ENCODE measurements around the gene CFAP52. TPM values are rescaled to one million over a fixed set of nuclear protein-coding genes. Genes with fewer than 3 reads are reported as not detected.
A peak's percentile ranks its signal among the peaks of the same experiment; 100 is the strongest.
"Not testable (repeated sequence)": the region's sequence is repeated elsewhere in the genome, so short reads cannot be mapped to it uniquely, and the experiment has no call there.

Gene CFAP52
- polyA plus RNA-seq, 1 donor (not counting 4 experiments of a cell fraction or from before 2014, with no cell fraction given), result 0.08 TPM

- H3K9me3 ChIP-seq (ENCODE audit: control insufficient read depth, low read depth, low read length); dilution Hi-C loops (cut with MboI; ENCODE audit: extremely low pct_ligation_motif_present, low sequenced_read_pairs); H3K9me1 ChIP-seq (ENCODE audit: control insufficient read depth, extremely low read depth, insufficient read depth, low read length); H3K36me3 ChIP-seq (ENCODE audit: control insufficient read depth in 2 of 2, extremely low read depth in 1 of 2, insufficient read depth in 2 of 2, low read length in 2 of 2); H3K4me3 ChIP-seq (ENCODE audit: control insufficient read depth in 2 of 3, extremely low read depth in 1 of 3, insufficient read depth in 2 of 3, low read depth in 1 of 3, low read length in 3 of 3); H3K27ac ChIP-seq (ENCODE audit: control insufficient read depth, insufficient read depth, low read length); H2AFZ ChIP-seq (ENCODE audit: control insufficient read depth, low read length); H3K4me1 ChIP-seq (ENCODE audit: control insufficient read depth, extremely low read depth, insufficient read depth, low read length); H3K4me2 ChIP-seq (ENCODE audit: control insufficient read depth, extremely low read depth, insufficient read depth, low read depth, low read length); FAIRE-seq; H4K20me1 ChIP-seq (ENCODE audit: control insufficient read depth, extremely low read depth, insufficient read depth, low read length); H3K9ac ChIP-seq (ENCODE audit: control insufficient read depth, extremely low read depth, insufficient read depth, low read length); DNase-seq (ENCODE audit: low read depth, low spot score); H3K27me3 ChIP-seq (ENCODE audit: control insufficient read depth, extremely low read depth, insufficient read depth, low read length); H3K79me2 ChIP-seq (ENCODE audit: control insufficient read depth, insufficient read depth, low read length): not testable (repeated sequence)
- TF ChIP-seq CTCF (optimal IDR thresholded peaks at IDR 0.05 in 1 of 3, IDR thresholded peaks at IDR 0.05 in 1 of 3, conservative IDR thresholded peaks at IDR 0.05 in 1 of 3; ENCODE audit: extremely low read depth in 1 of 3, insufficient read depth in 2 of 3, low read length in 3 of 3), result peak; percentile 17 to 34 (median 27)
These were observed 21.7 kb upstream of the CFAP52 start for GRCh38 chr17:9554715-9555114.

- no peaks in the 10 kb centered on the region for H3K9me3 ChIP-seq (ENCODE audit: control insufficient read depth, low read depth, low read length)
- no peaks in the 10 kb centered on the region for H3K79me2 ChIP-seq (ENCODE audit: control insufficient read depth, insufficient read depth, low read length)
- H4K20me1 ChIP-seq (ENCODE audit: control insufficient read depth, extremely low read depth, insufficient read depth, low read length), result no peaks in the 10 kb centered on the region
- no peaks in the 10 kb centered on the region for H3K4me1 ChIP-seq (ENCODE audit: control insufficient read depth, extremely low read depth, insufficient read depth, low read length)
- H3K9ac ChIP-seq (ENCODE audit: control insufficient read depth, extremely low read depth, insufficient read depth, low read length), result no peak overlapping the region
- no peak overlapping the region for H3K4me3 ChIP-seq (ENCODE audit: control insufficient read depth in 2 of 3, extremely low read depth in 1 of 3, insufficient read depth in 2 of 3, low read depth in 1 of 3, low read length in 3 of 3)
- no peaks in the 10 kb centered on the region for H3K27me3 ChIP-seq (ENCODE audit: control insufficient read depth, extremely low read depth, insufficient read depth, low read length)
- TF ChIP-seq EZH2 (IDR thresholded peaks at IDR 0.05; ENCODE audit: low read length) (no peak), CTCF (optimal IDR thresholded peaks at IDR 0.05 in 1 of 3, IDR thresholded peaks at IDR 0.05 in 1 of 3, conservative IDR thresholded peaks at IDR 0.05 in 1 of 3; ENCODE audit: extremely low read depth in 1 of 3, insufficient read depth in 2 of 3, low read length in 3 of 3) (no peak)
- DNase-seq (ENCODE audit: low read depth, low spot score) (no peak), FAIRE-seq (no peak)
- no peak overlapping the region for H2AFZ ChIP-seq (ENCODE audit: control insufficient read depth, low read length)
- H3K4me2 ChIP-seq (ENCODE audit: control insufficient read depth, extremely low read depth, insufficient read depth, low read depth, low read length), result no peak overlapping the region
- H3K36me3 ChIP-seq (ENCODE audit: control insufficient read depth in 2 of 2, extremely low read depth in 1 of 2, insufficient read depth in 2 of 2, low read length in 2 of 2), result peaks cover 1 to 5% of the 10 kb centered on the region in 2 experiments
- no peak overlapping the region for H3K27ac ChIP-seq (ENCODE audit: control insufficient read depth, insufficient read depth, low read length)
- dilution Hi-C loops (cut with MboI; ENCODE audit: extremely low pct_ligation_motif_present, low sequenced_read_pairs), result no loop called here
- no peaks in the 10 kb centered on the region for H3K9me1 ChIP-seq (ENCODE audit: control insufficient read depth, extremely low read depth, insufficient read depth, low read length)
These were observed 19.2 kb upstream of the CFAP52 start for GRCh38 chr17:9557161-9557755.
